Smooth muscle cell (in vitro differentiated cells): Measurements from ENCODE around the gene MAP2. TPM values are rescaled to one million over a fixed set of nuclear protein-coding genes. Genes with fewer than 3 reads are reported as not detected.
"Not testable (repeated sequence)": the region's sequence is repeated elsewhere in the genome, so short reads cannot be mapped to it uniquely, and the experiment has no call there.

Source experiments
- DNase-seq: peaks from one replicate; lab custom pipeline; 2025; ENCODE audit not compliant: unreplicated experiment; lab: John Stamatoyannopoulos, UW
- H2AFZ ChIP-seq: fragments of 200-600 bp; sonication (generic); 2 replicates; pipeline ENCODE4 v1.6.0; 2016; ENCODE audit warnings: antibody characterized with exemption, low read depth, mild to moderate bottlenecking
- H3F3A ChIP-seq: fragments of 200-600 bp; sonication (generic); 2 replicates; pipeline ENCODE4 v1.6.0; 2017; ENCODE audit warnings: antibody characterized with exemption, low read depth
- H3K27ac ChIP-seq: fragments of 200-600 bp; sonication (generic); 2 replicates; pipeline ENCODE4 v1.5.1; 2016; ENCODE audit warnings: low read depth, mild to moderate bottlenecking
- H3K27me3 ChIP-seq: fragments of 200-600 bp; sonication (generic); 2 replicates; pipeline ENCODE4 v1.6.1; 2016; ENCODE audit warnings: low read depth, mild to moderate bottlenecking
- H3K36me3 ChIP-seq: fragments of 200-600 bp; sonication (generic); 2 replicates; pipeline ENCODE4 v1.5.1; 2016; ENCODE audit warnings: low read depth
- H3K4me1 ChIP-seq: fragments of 200-600 bp; sonication (generic); 2 replicates; pipeline ENCODE4 v1.5.1; 2016; ENCODE audit warnings: low read depth
- H3K4me2 ChIP-seq: fragments of 200-600 bp; sonication (generic); 2 replicates; pipeline ENCODE4 v1.6.0; 2016; ENCODE audit warnings: mild to moderate bottlenecking
- H3K4me3 ChIP-seq: fragments of 200-600 bp; sonication (generic); 2 replicates; pipeline ENCODE4 v1.5.1; 2016; ENCODE audit warnings: mild to moderate bottlenecking
- H3K79me2 ChIP-seq: fragments of 200-600 bp; sonication (generic); 2 replicates; pipeline ENCODE4 v1.6.0; 2016; ENCODE audit warnings: low read depth, mild to moderate bottlenecking
- H3K9ac ChIP-seq: fragments of 200-600 bp; sonication (generic); 2 replicates; pipeline ENCODE4 v1.6.0; 2016; ENCODE audit warnings: low read depth
- H3K9me3 ChIP-seq: fragments of 200-600 bp; sonication (generic); replicated peaks from 2 replicates; pipeline ENCODE4 v1.5.1; 2016; ENCODE audit warnings: low read depth
- H4K20me1 ChIP-seq: fragments of 200-600 bp; sonication (generic); 2 replicates; pipeline ENCODE4 v1.6.0; 2016; ENCODE audit warnings: low read depth
- CTCF ChIP-seq: fragments of 200-600 bp; sonication (generic); IDR thresholded peaks from 2 replicates; pipeline ENCODE4 v1.5.1; 2017; ENCODE audit warnings: borderline replicate concordance, mild to moderate bottlenecking, antibody characterized with exemption; ENCODE audit not compliant: insufficient read depth, poor library complexity, severe bottlenecking
- WGBS: methylation state at CpG from one replicate; pipeline ENCODE4 v1.1.7; 2016; ENCODE audit warnings: low lambda C conversion rate; 5-methylcytosine and 5-hydroxymethylcytosine counted together
- polyA plus RNA-seq: library from polyadenylated mRNA; unstranded; fragments of >200 nt; fragmentation: Nextera tagmentation; extraction: Ambion mirVana; gene quantifications from 2 replicates; pipeline ENCODE4 v1.2.1, GENCODE V29; 2016
- total RNA-seq: library from RNA; depleted of rRNA; stranded (reverse); fragments of >200 nt; gene quantifications from 2 replicates; pipeline ENCODE4 v1.2.3, GENCODE V29; 2014

Gene MAP2
- total and polyA plus RNA-seq, 2 experiments from 2014 or later, result 1.8 to 18.7 TPM

GRCh38 chr2:209473930-209474419, 50.1 kb downstream of the MAP2 start:
- H3K9me3 ChIP-seq, result no peaks in the 10 kb centered on the region
- H3K27ac ChIP-seq, result peak overlapping the region; percentile 73
- no peaks in the 10 kb centered on the region for H3K27me3 ChIP-seq
- H3K79me2 ChIP-seq, result no peaks in the 10 kb centered on the region
- no peak for DNase-seq
- 29% methylated on average over 3 of the region's 3 CpGs for WGBS
- H3K4me2 ChIP-seq, result peak overlapping the region; percentile 46
- peaks cover 20% of the 10 kb centered on the region for H3K4me1 ChIP-seq
- no peak for TF ChIP-seq CTCF
- H4K20me1 ChIP-seq, result no peaks in the 10 kb centered on the region
- H2AFZ ChIP-seq, result no peak overlapping the region
- H3K9ac ChIP-seq, result no peak overlapping the region
- H3K4me3 ChIP-seq, result no peak overlapping the region
- peaks cover 5% of the 10 kb centered on the region for H3F3A ChIP-seq
- no peaks in the 10 kb centered on the region for H3K36me3 ChIP-seq

GRCh38 chr2:209474960-209475359, 51.1 kb downstream of the MAP2 start:
- DNase-seq, result no peak
- Histone ChIP-seq H3K4me1 (peaks cover 20% of the 10 kb centered on the region), H3K36me3 (no peaks in the 10 kb centered on the region), H3K27me3 (no peaks in the 10 kb centered on the region), H3K4me3 (no peak overlapping the region), H3K4me2 (no peak overlapping the region), H4K20me1 (no peaks in the 10 kb centered on the region), H3K9ac (no peak overlapping the region), H2AFZ (no peak overlapping the region), H3K79me2 (no peaks in the 10 kb centered on the region), H3K27ac (no peak overlapping the region), H3F3A (peaks cover 5% of the 10 kb centered on the region), H3K9me3 (no peaks in the 10 kb centered on the region)
- no peak for TF ChIP-seq CTCF
- 75% methylated on average over 2 of the region's 2 CpGs for WGBS

- Histone ChIP-seq H3K36me3 (no peaks in the 10 kb centered on the region), H2AFZ (no peak overlapping the region), H3K9me3 (no peaks in the 10 kb centered on the region), H3K27ac (no peak overlapping the region), H3K4me2 (no peak overlapping the region), H3K4me3 (no peak overlapping the region), H3K79me2 (no peaks in the 10 kb centered on the region), H3K9ac (no peak overlapping the region), H4K20me1 (no peaks in the 10 kb centered on the region), H3K27me3 (no peaks in the 10 kb centered on the region), H3F3A (peaks cover 5% of the 10 kb centered on the region), H3K4me1 (peaks cover 20% of the 10 kb centered on the region)
- no peak for DNase-seq
- 83% methylated on average over 8 of the region's 8 CpGs for WGBS
- no peak for TF ChIP-seq CTCF
These were observed 52.7 kb downstream of the MAP2 start for GRCh38 chr2:209476367-209477208.

- DNase-seq, H3K4me1 ChIP-seq, H3K9me3 ChIP-seq, H3K27ac ChIP-seq, H3K79me2 ChIP-seq, H2AFZ ChIP-seq, H3K4me3 ChIP-seq, H3K4me2 ChIP-seq, H3K36me3 ChIP-seq, H3F3A ChIP-seq, H3K27me3 ChIP-seq, H3K9ac ChIP-seq, H4K20me1 ChIP-seq: not testable (repeated sequence)
- 33% methylated on average over 1 of the region's 1 CpG for WGBS
These were observed 68.4 kb downstream of the MAP2 start for GRCh38 chr2:209492296-209492695.

- not testable (repeated sequence) for H3F3A ChIP-seq, H3K9me3 ChIP-seq, H3K27me3 ChIP-seq, DNase-seq, H2AFZ ChIP-seq, H3K4me1 ChIP-seq, H3K79me2 ChIP-seq, H3K4me2 ChIP-seq, H4K20me1 ChIP-seq, H3K36me3 ChIP-seq, H3K4me3 ChIP-seq
- H3K27ac ChIP-seq, result peak overlapping the region; percentile 87
- peak overlapping the region; percentile 48 for H3K9ac ChIP-seq
- WGBS, result 93% methylated on average over 13 of the region's 13 CpGs
These were observed 71.3 kb downstream of the MAP2 start for GRCh38 chr2:209495068-209495620.
